PFSK-1 (cell line): ENCODE results near the gene EIF3D.

Experiments used
- POLR2AphosphoS5 ChIP-seq: IDR thresholded peaks from 2 replicates; pipeline ENCODE4 v1.6.1; 2012; ENCODE audit warnings: low read depth, mild to moderate bottlenecking, control low read depth, low read length, moderate library complexity
- REST ChIP-seq, 2 experiments: IDR thresholded peaks; 2 replicates each; pipeline versions ENCODE4 v1.6.1 to v1.8.0; 2011 to 2012; ENCODE audit warnings: low read depth in 2 of 2, low read length in 2 of 2, control low read depth in 1 of 2, inconsistent platforms in 1 of 2, mild to moderate bottlenecking in 1 of 2, moderate library complexity in 1 of 2; ENCODE audit not compliant: insufficient read depth in 1 of 2

- no peak for TF ChIP-seq REST (IDR thresholded peaks at IDR 0.05; ENCODE audit: insufficient read depth in 1 of 2, low read depth in 2 of 2, low read length in 2 of 2)
- no peak for TF ChIP-seq POLR2AphosphoS5
Measured at GRCh38 chr22:36472689-36473088, 56.3 kb downstream of the EIF3D start.
